NCI-H187 treated with DMSO at 0.1 percent for 48 hours (cell line): ENCODE measurements around the gene UBE2O.

Source experiments
- DNase-seq: peaks from one replicate; lab custom pipeline; 2025; lab: John Stamatoyannopoulos, UW

The UBE2O gene

DNA sequence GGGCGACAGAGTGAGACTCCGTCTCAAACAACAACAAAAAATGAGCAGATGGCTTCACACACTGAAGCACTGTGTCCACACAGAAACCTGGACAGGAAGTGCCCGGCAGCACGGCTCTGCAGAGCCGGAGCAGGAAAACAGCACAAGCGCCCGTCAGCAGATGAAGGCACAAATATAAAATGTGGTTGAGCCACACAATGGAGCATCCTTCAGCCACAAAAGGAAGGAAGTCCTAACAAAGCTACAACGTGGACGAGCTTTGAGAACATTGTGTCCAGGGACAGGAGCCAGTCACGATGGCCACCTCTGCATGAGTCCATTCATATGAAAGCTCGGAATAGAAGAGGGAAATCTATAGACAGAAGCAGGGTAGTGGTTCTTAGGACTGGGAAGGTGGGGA, 32.6 kb upstream of the UBE2O start:
- DNase-seq = no peak

DNA sequence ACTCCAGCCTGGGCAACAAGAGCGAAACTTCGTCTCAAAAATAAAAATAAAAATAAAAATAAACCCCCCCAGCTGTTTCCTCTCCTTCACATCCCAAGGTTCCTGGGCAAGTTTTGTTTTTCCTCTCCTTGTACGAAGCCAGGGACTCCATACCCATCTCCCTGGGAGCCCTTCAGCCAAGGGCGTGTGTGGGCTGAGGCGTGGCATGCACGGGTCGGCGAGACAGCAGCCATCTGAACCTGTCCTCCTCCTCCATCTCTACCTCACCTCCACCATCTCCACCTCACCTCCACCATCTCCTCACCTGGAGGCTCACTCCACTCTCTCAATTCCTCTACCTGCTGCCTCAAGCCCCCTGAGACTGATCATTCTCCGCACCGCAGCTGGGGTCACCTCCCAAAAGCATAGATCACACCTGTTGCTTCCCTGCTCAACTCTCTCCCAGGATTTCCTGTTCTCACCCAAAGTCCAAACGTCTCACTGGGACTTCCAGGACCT, 31.3 kb upstream of the UBE2O start:
- DNase-seq = no peak

- DNase-seq = no peak
These were observed 28.2 kb upstream of the UBE2O start for GRCh38 chr17:76481071-76481655.

GRCh38 chr17:76480632-76481031, 27.7 kb upstream of the UBE2O start:
- no peak for DNase-seq

- no peak for DNase-seq
These were observed 26.6 kb upstream of the UBE2O start for GRCh38 chr17:76479515-76480060.

- no peak for DNase-seq
These were observed 26.0 kb upstream of the UBE2O start for GRCh38 chr17:76478730-76479514.

- DNase-seq = no peak
These were observed 25.1 kb upstream of the UBE2O start for GRCh38 chr17:76478097-76478496.

DNA sequence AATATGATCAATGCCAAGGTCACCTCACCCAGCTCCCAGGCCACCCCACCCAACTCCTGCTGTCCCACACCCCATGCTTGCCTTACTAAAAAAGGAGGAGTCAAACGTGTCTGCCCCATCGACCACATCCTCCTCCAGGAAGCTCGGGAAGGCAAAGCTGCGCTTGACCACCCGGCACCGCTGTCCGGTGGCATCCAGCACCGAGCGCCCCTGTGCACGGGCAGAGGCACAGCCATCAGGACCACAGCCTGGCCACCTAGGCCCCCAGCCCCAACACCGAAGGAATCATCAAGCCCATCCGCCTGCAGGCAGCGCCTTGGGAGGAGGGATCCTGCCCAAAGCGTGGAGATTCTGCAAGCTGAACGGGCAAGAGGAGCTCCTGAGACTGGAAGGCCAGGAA, 24.6 kb upstream of the UBE2O start:
- no peak for DNase-seq

- no peak for DNase-seq
These were observed 23.8 kb upstream of the UBE2O start for GRCh38 chr17:76476736-76477135.

- no peak for DNase-seq
These were observed 22.4 kb upstream of the UBE2O start for GRCh38 chr17:76475302-76475701.

GRCh38 chr17:76474894-76475293, 21.9 kb upstream of the UBE2O start:
- no peak for DNase-seq

- no peak for DNase-seq
These were observed 21.3 kb upstream of the UBE2O start for GRCh38 chr17:76474238-76474637.

- no peak for DNase-seq
These were observed 20.6 kb upstream of the UBE2O start for GRCh38 chr17:76473541-76473985.

GRCh38 chr17:76472726-76473125, 19.8 kb upstream of the UBE2O start:
- DNase-seq = no peak

DNA sequence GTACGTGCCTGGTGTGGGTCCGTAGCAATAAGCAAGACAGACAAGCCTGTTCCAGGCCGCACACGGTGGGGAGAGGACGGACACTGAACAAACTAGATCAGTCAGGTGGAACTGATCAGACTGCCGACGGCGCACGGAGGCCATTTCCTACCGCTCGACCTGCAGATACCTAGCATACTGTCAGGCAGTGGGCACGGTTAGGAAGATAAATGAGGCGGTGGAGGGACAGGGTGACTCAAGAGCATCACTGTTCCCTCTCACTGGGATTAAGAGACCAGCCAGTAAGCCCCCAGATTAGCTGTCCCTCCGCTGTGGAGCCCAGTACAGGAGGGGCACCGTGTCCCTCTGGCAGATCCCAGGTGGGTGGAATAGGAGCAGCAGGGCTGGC, 19.3 kb upstream of the UBE2O start:
- DNase-seq = no peak

DNA sequence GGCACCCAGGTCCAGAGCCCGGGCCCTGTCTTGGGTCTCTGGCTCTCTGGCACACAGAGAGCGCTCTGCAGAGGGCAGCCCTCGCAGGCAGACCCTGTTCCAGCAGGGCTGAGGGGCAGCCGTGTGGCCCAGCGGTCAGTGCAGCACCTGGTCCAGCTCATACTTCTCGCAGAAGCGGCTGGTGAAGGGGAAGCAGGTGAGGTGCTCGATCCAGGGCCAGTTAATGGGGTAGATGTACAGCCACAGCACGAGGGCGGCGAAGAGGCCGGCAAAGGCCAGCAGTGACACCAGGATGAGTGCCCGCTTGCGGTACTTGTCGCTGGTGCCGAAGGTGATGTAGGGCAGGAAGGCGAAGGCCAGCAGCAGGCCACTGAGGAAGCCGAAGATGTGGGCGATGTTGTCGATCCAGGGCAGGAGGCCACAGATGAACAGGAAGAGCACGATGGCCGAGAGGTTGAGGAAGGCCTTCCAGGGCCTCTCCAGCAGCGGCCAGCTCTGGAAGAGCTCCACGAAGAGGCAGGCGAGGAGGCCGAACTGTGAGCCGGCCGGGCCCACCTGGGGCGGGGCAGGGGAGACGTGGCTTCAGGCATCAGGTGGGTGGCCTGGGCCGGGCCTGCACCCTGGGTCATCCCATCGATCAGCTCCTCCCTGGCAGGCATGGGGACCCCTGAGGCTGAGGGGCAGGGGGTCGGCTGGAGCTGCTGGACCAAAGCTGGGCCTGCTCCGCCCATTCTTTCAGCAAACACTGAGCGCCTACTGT, 18.7 kb upstream of the UBE2O start:
- DNase-seq = no peak

GRCh38 chr17:76469991-76470739, 17.2 kb upstream of the UBE2O start:
- DNase-seq = no peak

DNA sequence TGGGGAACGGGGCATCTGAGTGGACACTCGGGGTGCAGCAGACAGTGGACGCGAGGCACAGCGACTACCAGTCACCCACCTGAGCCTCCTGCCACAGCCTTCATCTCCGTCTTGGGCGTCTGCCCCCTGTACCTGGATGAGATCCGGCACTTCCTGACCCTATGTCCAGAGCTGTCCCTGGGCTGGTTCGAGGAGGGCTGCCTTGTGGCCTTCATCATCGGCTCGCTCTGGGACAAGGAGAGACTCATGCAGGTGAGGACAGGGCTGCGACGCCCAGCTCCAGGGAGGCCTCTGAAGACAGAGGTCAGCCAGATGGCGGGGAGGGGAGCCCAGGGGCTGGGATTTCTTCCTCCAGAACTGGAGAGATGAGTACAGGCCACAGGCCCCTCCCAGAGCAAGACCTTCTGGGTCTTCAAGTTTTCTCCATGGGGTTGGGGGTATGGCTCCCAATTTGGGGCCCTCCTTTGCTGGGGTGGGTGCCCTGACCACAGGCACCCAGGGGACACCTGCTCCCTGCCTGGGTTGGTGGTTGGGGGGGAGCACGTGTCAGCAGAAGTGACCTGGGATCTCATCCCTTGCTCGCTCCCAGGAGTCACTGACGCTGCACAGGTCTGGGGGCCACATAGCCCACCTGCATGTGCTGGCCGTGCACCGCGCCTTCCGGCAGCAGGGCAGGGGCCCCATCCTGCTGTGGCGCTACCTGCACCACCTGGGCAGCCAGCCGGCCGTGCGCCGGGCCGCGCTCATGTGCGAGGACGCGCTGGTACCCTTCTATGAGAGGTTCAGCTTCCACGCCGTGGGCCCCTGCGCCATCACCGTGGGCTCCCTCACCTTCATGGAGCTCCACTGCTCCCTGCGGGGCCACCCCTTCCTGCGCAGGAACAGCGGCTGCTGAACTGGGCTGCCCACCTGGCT, 16.4 kb upstream of the UBE2O start:
- DNase-seq = no peak

GRCh38 chr17:76468634-76469010, 15.7 kb upstream of the UBE2O start:
- no peak for DNase-seq

- DNase-seq = no peak
These were observed 15.1 kb upstream of the UBE2O start for GRCh38 chr17:76467809-76468633.
